GM18499 (cell line): ENCODE results near the gene UGT2B15.
A peak's percentile ranks its signal among the peaks of the same experiment; 100 is the strongest.
"Not testable (repeated sequence)": the region's sequence is repeated elsewhere in the genome, so short reads cannot be mapped to it uniquely, and the experiment has no call there.

ENCODE experiments used
- ATAC-seq: cut with Tn5 transposase; IDR thresholded peaks from one replicate; pipeline ENCODE4 v1.9.1; 2021; ENCODE audit warnings: moderate number of reproducible peaks; ENCODE audit not compliant: insufficient read depth, unreplicated experiment

The UGT2B15 gene

DNA sequence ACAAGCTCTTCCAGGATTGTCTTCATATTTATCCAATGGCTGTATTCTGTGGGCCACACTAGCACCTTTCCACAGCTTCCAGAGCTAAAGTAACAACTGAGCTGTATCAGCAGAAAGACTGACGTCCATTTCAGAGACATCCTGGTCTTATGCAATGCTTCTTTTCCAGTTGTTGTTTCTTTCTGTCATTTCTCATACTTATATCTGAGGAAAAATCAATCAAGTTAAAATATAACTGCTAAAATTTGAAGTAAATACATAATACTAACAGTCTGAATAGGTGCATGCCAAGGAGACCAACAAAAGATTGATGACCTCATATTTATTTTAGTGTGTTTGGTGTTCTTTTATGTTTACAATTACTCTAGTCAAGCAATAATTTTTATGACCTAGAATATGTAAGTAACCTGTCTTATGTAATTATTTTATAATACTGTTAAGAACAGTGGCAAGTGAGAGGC lies at the start of gene UGT2B15:
UGT2B15 (minus strand) TSS at position 174 of the 461 bp plus-strand sequence; CDS start at position 140, 34 bp downstream.
- ATAC-seq, result not testable (repeated sequence)

DNA sequence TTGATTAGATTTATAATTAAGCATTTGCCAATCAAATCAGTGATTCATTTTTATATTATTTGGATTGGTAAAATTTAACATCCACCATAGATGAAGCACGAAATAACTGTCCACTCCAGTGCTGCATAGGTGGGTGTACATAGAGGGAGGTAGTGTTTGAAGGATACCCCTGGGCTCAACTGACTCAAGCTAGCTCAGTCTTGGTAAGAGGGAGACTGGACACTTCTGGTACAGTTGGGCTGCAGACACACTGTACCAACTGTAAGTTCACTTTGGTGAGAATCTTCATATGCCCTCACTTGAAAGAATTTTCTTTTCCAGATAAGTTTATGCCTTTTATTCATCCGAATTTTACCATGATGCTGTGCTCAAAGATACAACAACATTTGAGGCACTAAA lies 48.6 kb upstream of the UGT2B15 start:
- ATAC-seq, result no peak

DNA sequence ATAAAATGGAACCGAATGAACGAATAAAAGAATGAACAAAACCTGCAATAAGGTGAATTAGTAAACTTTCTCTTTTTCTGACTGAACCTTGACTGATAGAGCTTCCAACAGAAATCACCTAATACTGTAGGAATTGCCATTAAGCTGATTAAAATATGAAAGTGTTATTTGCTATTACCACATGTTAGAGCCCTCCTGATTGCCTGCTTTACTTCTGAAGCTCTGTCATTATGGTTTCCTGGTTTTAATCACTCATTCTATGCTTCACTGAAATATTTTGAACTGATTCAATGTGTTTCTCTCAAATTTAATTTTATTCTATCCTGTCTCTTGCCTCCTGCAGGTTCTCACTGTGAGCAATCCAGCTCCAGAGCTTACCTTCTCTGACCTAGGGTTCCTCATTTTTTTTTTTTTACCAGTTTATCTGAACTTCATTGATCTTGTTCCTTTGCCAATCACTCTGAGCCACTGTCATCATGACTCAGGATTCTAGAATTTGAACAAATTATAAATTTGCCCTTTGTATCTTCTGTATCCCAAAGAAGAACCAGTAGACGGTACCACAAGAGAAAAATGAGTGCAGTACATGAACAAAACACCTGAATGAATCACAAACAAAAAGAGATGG lies 48.1 kb upstream of the UGT2B15 start:
- ATAC-seq, result no peak

- ATAC-seq, result no peak
Observed at GRCh38 chr4:68717999-68718398, 47.5 kb upstream of the UGT2B15 start.

- no peak for ATAC-seq
Observed at GRCh38 chr4:68714400-68714799, 43.9 kb upstream of the UGT2B15 start.

DNA sequence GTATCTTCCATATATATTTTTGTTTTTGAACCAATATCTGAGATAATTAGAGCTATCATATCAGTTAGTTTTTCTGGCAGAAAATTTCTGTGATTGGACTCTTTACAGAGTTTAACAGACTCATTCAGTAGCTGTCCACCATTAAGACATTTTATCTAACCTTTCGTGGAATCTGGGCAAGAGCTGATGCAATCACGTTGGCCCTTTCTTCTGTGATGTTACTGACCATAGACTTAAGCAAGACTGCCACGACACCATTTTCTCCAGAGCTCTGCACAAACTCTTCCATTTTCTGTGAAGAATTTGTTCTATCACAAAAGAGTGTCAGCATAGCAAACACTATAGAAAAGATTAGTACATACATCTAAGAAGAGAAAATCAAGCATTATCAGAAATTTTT lies 41.8 kb upstream of the UGT2B15 start:
- no peak for ATAC-seq

- ATAC-seq, result no peak
Observed at GRCh38 chr4:68708566-68708965, 38.1 kb upstream of the UGT2B15 start.

- ATAC-seq, result not testable (repeated sequence)
Observed at GRCh38 chr4:68703168-68703567, 32.7 kb upstream of the UGT2B15 start.

DNA sequence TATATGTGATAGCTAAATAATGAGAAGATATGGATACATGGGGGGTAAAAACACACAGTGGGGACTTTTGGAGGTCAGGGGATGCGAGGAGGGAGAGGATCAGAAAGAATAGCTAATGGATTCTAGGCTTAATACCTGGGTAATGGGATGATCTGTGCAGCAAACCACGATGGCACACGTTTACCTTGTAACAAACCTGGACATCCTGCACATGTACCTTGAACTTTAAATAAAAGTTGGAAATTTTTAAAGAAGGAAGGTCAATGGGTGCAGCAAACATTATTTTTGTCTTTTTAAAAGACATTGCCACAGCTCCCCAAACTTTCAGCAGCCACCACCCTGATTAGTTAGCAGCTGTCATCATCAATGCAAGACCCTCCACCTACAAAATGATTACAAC lies 29.7 kb upstream of the UGT2B15 start:
- no peak for ATAC-seq

- ATAC-seq, result no peak
Observed at GRCh38 chr4:68693325-68694075, 23.0 kb upstream of the UGT2B15 start.

GRCh38 chr4:68691186-68691585 lies 20.7 kb upstream of the UGT2B15 start:
- no peak for ATAC-seq

DNA sequence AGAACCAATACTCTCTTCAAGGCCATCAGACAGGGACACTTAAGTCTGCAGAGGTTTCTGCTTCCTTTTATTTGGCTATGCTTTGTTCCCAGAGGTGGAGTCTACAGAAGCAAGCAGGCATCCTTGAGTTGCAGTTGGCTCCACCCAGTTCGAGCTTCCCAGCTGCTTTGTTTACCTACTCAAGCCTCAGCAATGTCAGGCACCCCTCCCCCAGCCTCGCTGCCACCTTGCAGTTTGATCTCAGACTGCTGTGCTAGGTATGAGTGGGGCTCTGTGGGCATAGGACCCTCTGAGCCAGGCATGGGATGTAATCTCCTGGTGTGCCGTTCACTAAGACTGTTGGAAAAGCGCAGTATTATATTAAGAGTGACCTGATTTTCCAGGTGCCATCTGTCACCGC lies 12.6 kb upstream of the UGT2B15 start:
- no peak for ATAC-seq

GRCh38 chr4:68681298-68681697 lies 10.8 kb upstream of the UGT2B15 start:
- ATAC-seq, result not testable (repeated sequence)

DNA sequence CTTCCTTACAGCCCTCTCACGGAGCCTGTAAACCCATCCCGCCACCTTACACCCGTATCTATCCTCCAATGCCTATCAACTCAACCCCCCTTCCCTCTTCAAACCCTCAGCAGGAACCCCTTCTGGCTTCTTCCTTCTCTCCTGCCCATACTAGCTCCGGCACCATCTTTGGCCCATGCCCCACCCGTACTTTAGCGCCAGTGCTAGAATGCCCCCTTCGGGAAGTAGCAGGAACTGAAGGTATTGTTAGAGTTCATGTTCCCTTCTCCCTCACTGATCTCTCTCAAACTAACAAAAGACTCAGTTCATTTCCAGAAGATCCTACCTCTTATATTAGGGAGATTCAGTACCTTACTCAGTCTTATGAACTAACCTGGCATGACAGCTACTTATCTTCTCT lies 2.7 kb upstream of the UGT2B15 start:
- ATAC-seq, result no peak

DNA sequence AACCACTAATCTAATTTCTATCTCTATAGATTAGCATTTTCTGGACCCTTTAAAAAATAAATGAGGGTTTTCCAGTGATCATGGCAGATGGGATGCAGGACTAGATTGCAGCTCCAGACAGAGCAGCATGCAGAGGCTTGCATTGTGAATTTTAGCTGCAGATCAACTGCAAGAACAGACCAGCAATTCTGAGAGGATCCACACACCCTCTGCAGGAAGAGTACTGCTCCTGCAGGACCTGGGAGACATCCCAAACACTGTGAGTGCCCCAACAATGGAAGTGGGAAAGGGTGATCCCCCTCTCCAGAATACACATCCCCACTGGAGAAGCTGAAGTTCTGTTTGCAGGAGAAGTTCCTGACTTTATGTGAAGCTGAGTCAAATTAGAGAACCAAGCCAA lies 765 bp upstream of the UGT2B15 start:
- not testable (repeated sequence) for ATAC-seq

- not testable (repeated sequence) for ATAC-seq
Observed at GRCh38 chr4:68668537-68669163, 1.8 kb downstream of the UGT2B15 start.

- not testable (repeated sequence) for ATAC-seq
Observed at GRCh38 chr4:68667551-68667950, 2.9 kb downstream of the UGT2B15 start.

- ATAC-seq, result not testable (repeated sequence)
Observed at GRCh38 chr4:68664721-68665120, 5.7 kb downstream of the UGT2B15 start.

- peak; percentile 85 for ATAC-seq
Observed at GRCh38 chr4:68662836-68663574, 7.4 kb downstream of the UGT2B15 start.

DNA sequence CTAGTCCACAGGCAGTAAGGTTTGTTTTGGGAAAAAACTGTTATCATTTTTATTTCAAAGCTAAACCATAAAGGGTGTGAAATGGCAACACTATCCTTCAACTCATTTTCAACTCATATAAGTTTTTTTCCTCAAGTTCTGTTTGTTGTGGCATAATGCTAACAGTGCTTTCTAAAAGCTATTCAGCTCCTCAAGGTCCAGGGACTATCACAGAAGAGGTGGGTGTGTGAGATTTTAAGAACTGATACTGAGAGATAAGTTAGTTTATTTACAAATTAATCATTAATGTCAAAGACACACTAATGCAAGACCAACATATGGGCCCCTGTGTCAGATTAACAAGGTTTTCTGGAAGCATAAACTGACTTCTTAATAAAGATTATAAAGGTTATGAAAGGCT lies 11.8 kb downstream of the UGT2B15 start:
- ATAC-seq, result no peak
